Measurements from ENCODE around the gene PLEKHG3. TPM values are rescaled to one million over a fixed set of nuclear protein-coding genes. Genes with fewer than 3 reads are reported as not detected.

The PLEKHG3 gene
- total RNA-seq, 1 experiment from 2014 or later = 34.0 TPM

DNA sequence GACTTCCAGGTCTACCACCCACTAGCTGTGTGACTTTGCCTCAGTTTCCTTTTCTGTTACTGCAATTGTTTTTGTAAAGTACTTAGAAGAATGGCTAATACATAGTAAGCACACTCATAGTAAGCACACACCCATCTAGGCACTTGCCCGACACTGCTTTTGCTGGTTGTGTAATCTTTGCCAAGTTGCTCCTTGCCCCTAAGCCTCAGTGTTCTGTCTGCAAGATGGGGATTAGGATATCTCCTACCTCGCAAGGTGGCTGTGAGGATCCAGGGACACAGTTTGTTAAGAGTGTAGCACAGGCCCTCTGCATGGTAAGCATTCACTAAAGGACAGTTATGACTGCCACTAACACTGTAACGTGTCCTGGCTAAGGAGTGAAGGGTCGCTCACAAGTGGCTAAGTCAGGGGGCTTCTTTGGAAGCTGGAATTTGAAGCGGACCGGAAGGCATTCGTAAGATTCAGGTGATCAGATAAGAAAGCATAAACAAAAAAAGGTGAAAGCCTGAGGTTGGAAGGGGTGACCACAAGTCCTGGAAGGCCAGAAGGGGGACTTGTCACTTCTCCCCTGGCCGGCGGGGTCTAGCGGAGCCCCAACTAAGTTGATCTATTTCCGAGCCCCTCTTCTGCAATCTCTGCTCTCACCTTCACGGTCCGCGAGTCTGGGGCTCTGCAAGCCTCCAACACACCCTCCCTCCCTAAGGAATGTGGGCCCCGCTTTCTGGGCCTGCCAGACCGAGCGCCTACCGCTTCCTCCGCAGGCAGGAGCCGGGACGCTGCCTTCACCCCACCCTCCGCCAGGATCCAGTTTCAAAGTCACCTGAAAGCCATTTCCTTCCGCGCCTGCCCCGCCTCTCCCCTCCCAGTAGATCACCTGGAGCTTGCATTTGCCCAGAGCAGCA, 1.5 kb upstream of the PLEKHG3 start (continued):
- TF ChIP-seq, protein P1, sequence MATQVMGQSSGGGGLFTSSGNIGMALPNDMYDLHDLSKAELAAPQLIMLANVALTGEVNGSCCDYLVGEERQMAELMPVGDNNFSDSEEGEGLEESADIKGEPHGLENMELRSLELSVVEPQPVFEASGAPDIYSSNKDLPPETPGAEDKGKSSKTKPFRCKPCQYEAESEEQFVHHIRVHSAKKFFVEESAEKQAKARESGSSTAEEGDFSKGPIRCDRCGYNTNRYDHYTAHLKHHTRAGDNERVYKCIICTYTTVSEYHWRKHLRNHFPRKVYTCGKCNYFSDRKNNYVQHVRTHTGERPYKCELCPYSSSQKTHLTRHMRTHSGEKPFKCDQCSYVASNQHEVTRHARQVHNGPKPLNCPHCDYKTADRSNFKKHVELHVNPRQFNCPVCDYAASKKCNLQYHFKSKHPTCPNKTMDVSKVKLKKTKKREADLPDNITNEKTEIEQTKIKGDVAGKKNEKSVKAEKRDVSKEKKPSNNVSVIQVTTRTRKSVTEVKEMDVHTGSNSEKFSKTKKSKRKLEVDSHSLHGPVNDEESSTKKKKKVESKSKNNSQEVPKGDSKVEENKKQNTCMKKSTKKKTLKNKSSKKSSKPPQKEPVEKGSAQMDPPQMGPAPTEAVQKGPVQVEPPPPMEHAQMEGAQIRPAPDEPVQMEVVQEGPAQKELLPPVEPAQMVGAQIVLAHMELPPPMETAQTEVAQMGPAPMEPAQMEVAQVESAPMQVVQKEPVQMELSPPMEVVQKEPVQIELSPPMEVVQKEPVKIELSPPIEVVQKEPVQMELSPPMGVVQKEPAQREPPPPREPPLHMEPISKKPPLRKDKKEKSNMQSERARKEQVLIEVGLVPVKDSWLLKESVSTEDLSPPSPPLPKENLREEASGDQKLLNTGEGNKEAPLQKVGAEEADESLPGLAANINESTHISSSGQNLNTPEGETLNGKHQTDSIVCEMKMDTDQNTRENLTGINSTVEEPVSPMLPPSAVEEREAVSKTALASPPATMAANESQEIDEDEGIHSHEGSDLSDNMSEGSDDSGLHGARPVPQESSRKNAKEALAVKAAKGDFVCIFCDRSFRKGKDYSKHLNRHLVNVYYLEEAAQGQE (IDR thresholded peaks at IDR 0.05; ENCODE audit: insufficient read depth in 1 of 2, low read depth in 2 of 2, low read length in 1 of 2) = no peak

DNA sequence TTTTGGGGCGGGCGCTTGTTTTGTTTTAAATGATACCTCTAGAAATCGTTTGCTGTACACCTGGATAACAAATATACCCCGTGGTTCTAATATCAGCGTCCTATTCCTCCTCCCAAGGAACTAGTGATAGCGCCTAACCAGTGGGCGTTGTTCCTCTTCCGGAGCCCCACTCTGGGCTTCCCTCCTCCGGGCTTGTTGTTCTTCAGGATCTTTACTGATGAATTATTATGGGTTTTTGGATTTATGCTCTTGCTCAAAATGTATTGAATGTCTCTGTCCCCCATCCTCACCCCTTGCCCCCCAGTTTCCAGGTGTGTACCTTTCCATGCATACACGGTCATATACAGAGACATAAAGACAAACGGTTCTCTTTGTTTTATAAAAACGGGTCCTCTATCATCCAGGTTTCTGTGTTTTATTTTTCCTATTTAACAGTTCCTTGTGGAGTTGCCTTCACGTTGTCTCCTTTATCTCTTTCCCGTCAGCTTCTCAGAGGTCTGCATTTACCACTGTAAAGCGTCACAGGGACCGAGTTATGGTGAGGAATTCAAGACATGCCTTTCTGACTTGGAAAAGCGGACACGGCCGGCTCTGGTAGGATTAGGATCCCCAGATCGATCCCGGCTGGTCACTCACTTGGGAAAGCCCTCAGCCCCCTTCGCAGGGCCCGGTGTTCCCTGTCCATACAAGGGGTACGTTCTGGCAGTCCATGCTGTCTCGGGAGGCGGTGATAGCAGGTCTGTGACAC, 655 bp upstream of the PLEKHG3 start:
- no TSS peak for BruUV-seq (replicated peaks)
- intact Hi-C loops (cut with micrococcal nuclease; ENCODE audit: unreplicated experiment) = no loop called here

DNA sequence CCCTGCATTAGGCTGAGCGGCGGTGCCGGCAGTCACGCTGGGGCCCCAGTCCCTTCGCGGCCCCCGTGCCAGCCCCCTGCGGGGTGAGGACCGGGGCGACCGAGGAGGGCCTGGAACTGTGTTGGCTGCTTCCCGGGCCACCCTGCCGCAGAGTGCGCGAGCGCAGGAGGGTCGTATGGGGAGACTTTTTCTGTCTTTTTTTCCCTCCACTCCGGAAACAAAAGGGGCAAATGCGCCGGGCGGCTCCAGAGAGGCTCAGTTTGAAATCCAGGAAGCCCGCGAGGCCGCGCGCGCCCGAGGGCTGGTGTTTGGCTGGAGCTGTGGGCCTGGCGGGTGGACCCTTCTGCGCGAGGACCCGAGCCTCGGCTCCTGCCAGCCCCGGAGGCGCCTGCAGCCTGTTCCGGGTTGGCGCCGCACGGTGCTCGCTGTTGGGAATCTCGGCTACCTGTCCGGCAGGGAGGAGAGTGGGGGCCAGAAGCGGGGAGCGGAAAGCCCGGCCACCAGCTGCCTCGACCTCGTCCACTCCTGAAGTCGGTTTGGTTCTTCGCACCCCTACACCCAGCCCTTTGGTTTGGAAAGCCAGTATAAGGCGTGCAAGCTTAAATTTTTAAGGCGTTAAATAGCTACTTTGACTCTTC, 638 bp downstream of the PLEKHG3 start:
- intact Hi-C loops (cut with micrococcal nuclease; ENCODE audit: unreplicated experiment) (loop anchor here (5.0 kb wide), 1 partner anchor 57 kb away; no protein-coding TSS in a partner anchor), in situ Hi-C loops (cut with HindIII; ENCODE audit: low pct_unique_long_range_greater_than_20kb, low sequenced_read_pairs) (no loop called here)
- Histone ChIP-seq H3K27ac (ENCODE audit: low read length) (peak overlapping the region; percentile 79), H3K27me3 (ENCODE audit: control insufficient read depth, insufficient read depth, low read length) (no peaks in the 10 kb centered on the region), H3K4me1 (ENCODE audit: control insufficient read depth, insufficient read depth, low read length) (peaks cover 45% of the 10 kb centered on the region), H3K36me3 (ENCODE audit: control insufficient read depth, insufficient read depth, low read length) (no peaks in the 10 kb centered on the region; the same call in none of the 2 replicates), H3K9me3 (ENCODE audit: control insufficient read depth, insufficient read depth, low read depth, low read length) (no peaks in the 10 kb centered on the region), H3K4me3 (ENCODE audit: low read depth in 2 of 2, low read length in 2 of 2) (peak overlapping the region; percentile 71 to 76)
- ChIA-PET POLR2A (no interaction called here), CTCF (no interaction called here)
- peak; percentile 19 for ATAC-seq
- no peak for DNase-seq (ENCODE audit: low read depth, low spot score)
- TF ChIP-seq, protein P2, sequence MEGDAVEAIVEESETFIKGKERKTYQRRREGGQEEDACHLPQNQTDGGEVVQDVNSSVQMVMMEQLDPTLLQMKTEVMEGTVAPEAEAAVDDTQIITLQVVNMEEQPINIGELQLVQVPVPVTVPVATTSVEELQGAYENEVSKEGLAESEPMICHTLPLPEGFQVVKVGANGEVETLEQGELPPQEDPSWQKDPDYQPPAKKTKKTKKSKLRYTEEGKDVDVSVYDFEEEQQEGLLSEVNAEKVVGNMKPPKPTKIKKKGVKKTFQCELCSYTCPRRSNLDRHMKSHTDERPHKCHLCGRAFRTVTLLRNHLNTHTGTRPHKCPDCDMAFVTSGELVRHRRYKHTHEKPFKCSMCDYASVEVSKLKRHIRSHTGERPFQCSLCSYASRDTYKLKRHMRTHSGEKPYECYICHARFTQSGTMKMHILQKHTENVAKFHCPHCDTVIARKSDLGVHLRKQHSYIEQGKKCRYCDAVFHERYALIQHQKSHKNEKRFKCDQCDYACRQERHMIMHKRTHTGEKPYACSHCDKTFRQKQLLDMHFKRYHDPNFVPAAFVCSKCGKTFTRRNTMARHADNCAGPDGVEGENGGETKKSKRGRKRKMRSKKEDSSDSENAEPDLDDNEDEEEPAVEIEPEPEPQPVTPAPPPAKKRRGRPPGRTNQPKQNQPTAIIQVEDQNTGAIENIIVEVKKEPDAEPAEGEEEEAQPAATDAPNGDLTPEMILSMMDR (IDR thresholded peaks at IDR 0.05) = no peak
- 0 out of 2 replicates have a peak, but pooled peaks have one; percentile 49 for TF ChIP-seq SIN3A (IDR thresholded peaks at IDR 0.05; ENCODE audit: borderline replicate concordance, insufficient read depth, low read depth, low read length)
- BruUV-seq (replicated peaks) = no TSS peak

More for the DNA sequence above, 655 bp upstream of the PLEKHG3 start:
- in situ Hi-C loops (cut with HindIII; ENCODE audit: low pct_unique_long_range_greater_than_20kb, low sequenced_read_pairs) = no loop called here
- no peak for TF ChIP-seq SIN3A (IDR thresholded peaks at IDR 0.05; ENCODE audit: borderline replicate concordance, insufficient read depth, low read depth, low read length)
- Histone ChIP-seq H3K27ac (ENCODE audit: low read length) (peak overlapping the region; percentile 82), H3K4me1 (ENCODE audit: control insufficient read depth, insufficient read depth, low read length) (peaks cover 39% of the 10 kb centered on the region), H3K4me3 (ENCODE audit: low read depth in 2 of 2, low read length in 2 of 2) (peak overlapping the region; percentile 71 to 76), H3K27me3 (ENCODE audit: control insufficient read depth, insufficient read depth, low read length) (no peaks in the 10 kb centered on the region), H3K9me3 (ENCODE audit: control insufficient read depth, insufficient read depth, low read depth, low read length) (no peaks in the 10 kb centered on the region), H3K36me3 (ENCODE audit: control insufficient read depth, insufficient read depth, low read length) (no peaks in the 10 kb centered on the region; the same call in none of the 2 replicates)
- peak; percentile 2; the same call in 1 of the 2 replicates for ATAC-seq
- ChIA-PET CTCF (interaction anchor here (0.6 kb wide), 1 partner anchor 159 kb away, joined by 3 read pairs; no protein-coding TSS in a partner anchor), POLR2A (interaction anchor here (0.6 kb wide), 1 partner anchor 12 kb away, joined by 4 read pairs; no protein-coding TSS in a partner anchor)
- DNase-seq (ENCODE audit: low read depth, low spot score) = no peak
